ENCODE data around the gene SEC31A. TPM values are rescaled to one million over a fixed set of nuclear protein-coding genes. Genes with fewer than 3 reads are reported as not detected.

Gene SEC31A
- total RNA-seq, 1 experiment from 2014 or later: 128 TPM

DNA sequence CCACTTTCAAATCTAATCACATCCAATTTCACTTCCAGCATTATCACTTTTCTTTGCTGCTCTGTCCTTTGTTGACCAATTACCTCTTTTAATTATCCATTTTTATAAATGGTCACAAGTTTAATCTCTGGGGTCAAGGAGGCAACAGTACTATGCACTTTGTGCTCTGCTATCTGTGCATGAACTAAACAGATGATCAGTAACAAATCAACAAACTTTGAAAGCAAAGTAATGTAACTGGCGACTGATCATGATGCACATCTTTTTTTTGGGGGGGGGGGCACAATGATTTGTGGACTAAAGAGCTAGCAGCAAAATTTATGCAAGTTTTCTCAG lies 1.5 kb upstream of the SEC31A start:
- no peak overlapping the region for H3K9ac ChIP-seq (ENCODE audit: extremely low read depth, insufficient read length, low read length)

More for the DNA sequence above, 1.5 kb upstream of the SEC31A start:
- H3K4ac ChIP-seq (ENCODE audit: low read depth, low read length): no peak overlapping the region
- H3K9me3 Mint-ChIP-seq: no peaks in the 10 kb centered on the region
- no peak overlapping the region for H2AK5ac ChIP-seq (ENCODE audit: insufficient read length, low read length)
- no peak overlapping the region for H2BK5ac ChIP-seq (ENCODE audit: insufficient read length, low read length)
- DNase-seq: no peak
- peaks cover 3% of the 10 kb centered on the region for H3K79me1 ChIP-seq (ENCODE audit: insufficient read depth, low read depth, low read length, poor library complexity, severe bottlenecking)
- H3K79me2 ChIP-seq (ENCODE audit: insufficient read depth, low read length): peaks cover 16% of the 10 kb centered on the region; the same call in 1 of the 2 replicates
- H3K23ac ChIP-seq (ENCODE audit: insufficient read length, low read depth, low read length): no peak overlapping the region
- no peak overlapping the region for H3K27ac ChIP-seq (ENCODE audit: insufficient read length, low read depth, low read length)
- H2BK20ac ChIP-seq (ENCODE audit: low read depth, low read length, poor library complexity, severe bottlenecking): no peak overlapping the region
- no CpG with 5 or more reads among the region's 1 CpG for WGBS (ENCODE audit: extremely low coverage, insufficient read length, low lambda C conversion rate)
- no peaks in the 10 kb centered on the region; the same call in 1 of the 2 replicates for H3K4me1 ChIP-seq (ENCODE audit: insufficient read depth, low read length)
- peak overlapping the region; percentile 90 to 95 for H3K4me3 Mint-ChIP-seq
- H3K36me3 Mint-ChIP-seq (ENCODE audit: insufficient read depth in 1 of 3, low read depth in 3 of 3): peaks cover 19 to 34% (median 30%) of the 10 kb centered on the region in 3 experiments; a peak in 6 of 7 replicates
- H3K56ac ChIP-seq (ENCODE audit: insufficient read length, low read depth, low read length): no peak overlapping the region
- no peak overlapping the region for H4K5ac ChIP-seq (ENCODE audit: insufficient read length, low read depth, low read length)
- TF ChIP-seq, protein P1, sequence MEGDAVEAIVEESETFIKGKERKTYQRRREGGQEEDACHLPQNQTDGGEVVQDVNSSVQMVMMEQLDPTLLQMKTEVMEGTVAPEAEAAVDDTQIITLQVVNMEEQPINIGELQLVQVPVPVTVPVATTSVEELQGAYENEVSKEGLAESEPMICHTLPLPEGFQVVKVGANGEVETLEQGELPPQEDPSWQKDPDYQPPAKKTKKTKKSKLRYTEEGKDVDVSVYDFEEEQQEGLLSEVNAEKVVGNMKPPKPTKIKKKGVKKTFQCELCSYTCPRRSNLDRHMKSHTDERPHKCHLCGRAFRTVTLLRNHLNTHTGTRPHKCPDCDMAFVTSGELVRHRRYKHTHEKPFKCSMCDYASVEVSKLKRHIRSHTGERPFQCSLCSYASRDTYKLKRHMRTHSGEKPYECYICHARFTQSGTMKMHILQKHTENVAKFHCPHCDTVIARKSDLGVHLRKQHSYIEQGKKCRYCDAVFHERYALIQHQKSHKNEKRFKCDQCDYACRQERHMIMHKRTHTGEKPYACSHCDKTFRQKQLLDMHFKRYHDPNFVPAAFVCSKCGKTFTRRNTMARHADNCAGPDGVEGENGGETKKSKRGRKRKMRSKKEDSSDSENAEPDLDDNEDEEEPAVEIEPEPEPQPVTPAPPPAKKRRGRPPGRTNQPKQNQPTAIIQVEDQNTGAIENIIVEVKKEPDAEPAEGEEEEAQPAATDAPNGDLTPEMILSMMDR (conservative IDR thresholded peaks at IDR 0.05): no peak
- peaks cover 16 to 32% of the 10 kb centered on the region in 2 experiments for H3K4me1 Mint-ChIP-seq
- no peaks in the 10 kb centered on the region for H4K20me1 ChIP-seq (ENCODE audit: control insufficient read depth, insufficient read depth, insufficient read length)
- no peak overlapping the region for H4K91ac ChIP-seq (ENCODE audit: insufficient read length, low read depth, low read length)
- peak overlapping the region in 1 of 3 experiments; percentile 96; a peak in 2 of 7 replicates for H3K27ac Mint-ChIP-seq
- no peaks in the 10 kb centered on the region for H3K27me3 Mint-ChIP-seq (ENCODE audit: low read depth)
- no peak overlapping the region for H2BK15ac ChIP-seq (ENCODE audit: low read depth, low read length)
- no peaks in the 10 kb centered on the region for H3K27me3 ChIP-seq (ENCODE audit: insufficient read depth, low read length)
- H3K4me2 ChIP-seq (ENCODE audit: insufficient read depth, insufficient read length, low read length): peak overlapping the region; percentile 87
- no peak overlapping the region for H4K8ac ChIP-seq (replicated peaks; ENCODE audit: insufficient read length, low read depth, low read length)
- no peaks in the 10 kb centered on the region for H3K9me3 ChIP-seq (ENCODE audit: control insufficient read depth, low read depth, low read length)
- no peak overlapping the region for H2BK12ac ChIP-seq (ENCODE audit: insufficient read length, low read depth, low read length)
- H3K14ac ChIP-seq (ENCODE audit: insufficient read depth, low read length): no peak overlapping the region
- no peak overlapping the region for H3T11ph ChIP-seq (ENCODE audit: low read length)
- no peak overlapping the region for H3K18ac ChIP-seq (ENCODE audit: insufficient read length, low read depth, low read length)
- no peak overlapping the region for H2AFZ ChIP-seq (ENCODE audit: low read length)
- H2BK120ac ChIP-seq (ENCODE audit: low read depth, low read length, poor library complexity, severe bottlenecking): no peak overlapping the region
- peaks cover 6% of the 10 kb centered on the region for H3K23me2 ChIP-seq (ENCODE audit: insufficient read length, low read depth, low read length, poor library complexity, severe bottlenecking)

All from H9 (cell line).